ENCODE measurements around the gene DCAF12.
"Not testable (repeated sequence)": the region's sequence is repeated elsewhere in the genome, so short reads cannot be mapped to it uniquely, and the experiment has no call there.

Gene DCAF12

GRCh38 chr9:34072410-34072809 is 54.1 kb downstream of the DCAF12 start:
- H3K4me3 ChIP-seq (ENCODE audit: low read depth, low read length): no peak overlapping the region

- no peak overlapping the region for H3K4me3 ChIP-seq (ENCODE audit: low read depth, low read length)
Measured at GRCh38 chr9:34070606-34071324, 55.7 kb downstream of the DCAF12 start.

GRCh38 chr9:34069831-34070230 is 56.7 kb downstream of the DCAF12 start:
- H3K4me3 ChIP-seq (ENCODE audit: low read depth, low read length): no peak overlapping the region

- no peak overlapping the region for H3K4me3 ChIP-seq (ENCODE audit: low read depth, low read length)
Measured at GRCh38 chr9:34065541-34065940, 61.0 kb downstream of the DCAF12 start.

GRCh38 chr9:34059954-34060353 is 66.5 kb downstream of the DCAF12 start:
- no peak overlapping the region for H3K4me3 ChIP-seq (ENCODE audit: low read depth, low read length)

GRCh38 chr9:34059281-34059680 is 67.2 kb downstream of the DCAF12 start:
- no peak overlapping the region for H3K4me3 ChIP-seq (ENCODE audit: low read depth, low read length)

GRCh38 chr9:34049630-34050384 is 76.7 kb downstream of the DCAF12 start:
- peak overlapping the region; percentile 97 for H3K4me3 ChIP-seq (ENCODE audit: low read depth, low read length)

GRCh38 chr9:34048727-34049629 is 77.5 kb downstream of the DCAF12 start, which contains the start of gene UBAP2:
Gene UBAP2, minus strand, starts transcription at chr9:34048887. Its CDS starts 31,739 bp downstream, at chr9:34017148.
- H3K4me3 ChIP-seq (ENCODE audit: low read depth, low read length): peak within 1 kb of the TSS; percentile 97

- peak overlapping the region; percentile 97 for H3K4me3 ChIP-seq (ENCODE audit: low read depth, low read length)
Measured at GRCh38 chr9:34047864-34048726, 78.4 kb downstream of the DCAF12 start.

GRCh38 chr9:34046784-34047379 is 79.6 kb downstream of the DCAF12 start:
- no peak overlapping the region for H3K4me3 ChIP-seq (ENCODE audit: low read depth, low read length)

- H3K4me3 ChIP-seq (ENCODE audit: low read depth, low read length): no peak overlapping the region
Measured at GRCh38 chr9:34045903-34046302, 80.6 kb downstream of the DCAF12 start.

GRCh38 chr9:34042074-34042473 is 84.4 kb downstream of the DCAF12 start:
- not testable (repeated sequence) for H3K4me3 ChIP-seq (ENCODE audit: low read depth, low read length)

GRCh38 chr9:34038851-34039250 is 87.6 kb downstream of the DCAF12 start:
- H3K4me3 ChIP-seq (ENCODE audit: low read depth, low read length): not testable (repeated sequence)

GRCh38 chr9:34037626-34038025 is 88.9 kb downstream of the DCAF12 start:
- no peak overlapping the region for H3K4me3 ChIP-seq (ENCODE audit: low read depth, low read length)

- H3K4me3 ChIP-seq (ENCODE audit: low read depth, low read length): no peak overlapping the region
Measured at GRCh38 chr9:34036625-34037024, 89.9 kb downstream of the DCAF12 start.

Data from iPS-11a (cell line).